HEK293 (cell line): ENCODE data around the gene EBLN2.
A peak's percentile ranks its signal among the peaks of the same experiment; 100 is the strongest.

Source experiments
- CTCF ChIA-PET: fragments of 350-600 bp; formaldehyde crosslinking; extraction: SDS; loops from one replicate; lab custom pipeline; 2021; ENCODE audit warnings: antibody characterized with exemption; lab: Yijun Ruan, JAX
- POLR2A ChIA-PET: fragments of 300-600 bp; formaldehyde crosslinking; extraction: SDS; loops from one replicate; lab custom pipeline; 2020; ENCODE audit warnings: antibody characterized with exemption, inconsistent platforms; lab: Yijun Ruan, JAX
- H3K27ac ChIP-seq: fragments of 200-500 bp; sonication (Bioruptor generic); 2 replicates; pipeline ENCODE4 v1.5.1; 2014; ENCODE audit warnings: low read depth, low read length, control low read depth, inconsistent platforms; ENCODE audit errors: extremely low read depth
- H3K36me3 ChIP-seq, 2 experiments: fragments of 200-500 bp in 1 of 2; sonication (Bioruptor generic) in 1 of 2; 1 replicate in 1 of 2; 2 replicates in 1 of 2; pipeline ENCODE4 v1.5.1; 2014 to 2017; ENCODE audit warnings: inconsistent platforms in 2 of 2, low read length in 2 of 2; ENCODE audit not compliant: control insufficient read depth in 2 of 2, insufficient read depth in 1 of 2
- H3K4me1 ChIP-seq: fragments of 200-500 bp; sonication (Bioruptor generic); 2 replicates; pipeline ENCODE4 v1.5.1; 2014; ENCODE audit warnings: mild to moderate bottlenecking, low read length, inconsistent platforms; ENCODE audit not compliant: control insufficient read depth, insufficient read depth
- H3K4me3 ChIP-seq: 2 replicates; pipeline ENCODE4 v1.5.1; 2011; ENCODE audit warnings: low read depth, mild to moderate bottlenecking, control low read depth, low read length, moderate library complexity
- H3K9me3 ChIP-seq: fragments of 200-500 bp; sonication (Bioruptor generic); 2 replicates; pipeline ENCODE4 v1.5.1; 2014; ENCODE audit warnings: low read depth, low read length, inconsistent platforms; ENCODE audit not compliant: control insufficient read depth, insufficient read depth
- GLI2 ChIP-seq: fragments of 450-650 bp; formaldehyde crosslinking; IDR thresholded peaks from 2 replicates; pipeline ENCODE4; 2017; ENCODE audit warnings: missing biosample characterization, missing genetic modification characterization, low read depth, borderline replicate concordance
- IKZF3 ChIP-seq: fragments of 450-650 bp; IDR thresholded peaks from 2 replicates; pipeline ENCODE4 v1.5.0; 2018; ENCODE audit warnings: missing biosample characterization, mild to moderate bottlenecking, missing genetic modification characterization, moderate library complexity
- PRDM1 ChIP-seq: fragments of 450-650 bp; formaldehyde crosslinking; IDR thresholded peaks from 2 replicates; pipeline ENCODE4; 2016; ENCODE audit warnings: missing biosample characterization, missing genetic modification characterization
- SALL2 ChIP-seq: fragments of 450-650 bp; formaldehyde crosslinking; IDR thresholded peaks from 2 replicates; pipeline ENCODE4 v1.5.0; 2017; ENCODE audit warnings: missing biosample characterization, mild to moderate bottlenecking, missing genetic modification characterization, borderline replicate concordance
- SP2 ChIP-seq: fragments of 450-650 bp; formaldehyde crosslinking; IDR thresholded peaks from 2 replicates; pipeline ENCODE4 v1.5.1; 2016; ENCODE audit warnings: missing biosample characterization, missing genetic modification characterization
- YY2 ChIP-seq: fragments of 450-650 bp; formaldehyde crosslinking; IDR thresholded peaks from 2 replicates; pipeline ENCODE4 v1.5.1; 2016; ENCODE audit warnings: missing biosample characterization, missing genetic modification characterization
- ZBTB17 ChIP-seq: fragments of 450-650 bp; formaldehyde crosslinking; IDR thresholded peaks from 2 replicates; pipeline ENCODE4 v1.5.1; 2016; ENCODE audit warnings: missing biosample characterization, missing genetic modification characterization
- ZBTB21 ChIP-seq: fragments of 450-650 bp; formaldehyde crosslinking; IDR thresholded peaks from 2 replicates; pipeline ENCODE4 v1.5.1; 2017; ENCODE audit warnings: missing biosample characterization, missing genetic modification characterization
- ZEB2 ChIP-seq: fragments of 450-650 bp; formaldehyde crosslinking; IDR thresholded peaks from 2 replicates; pipeline ENCODE4 v1.5.1; 2016; ENCODE audit warnings: missing biosample characterization, missing genetic modification characterization
- ZNF114 ChIP-seq: fragments of 450-650 bp; formaldehyde crosslinking; IDR thresholded peaks from 2 replicates; pipeline ENCODE4 v1.5.0; 2017; ENCODE audit warnings: missing biosample characterization, missing genetic modification characterization
- ZNF132 ChIP-seq: fragments of 450-650 bp; formaldehyde crosslinking; IDR thresholded peaks from 2 replicates; pipeline ENCODE4 v1.5.1; 2017; ENCODE audit warnings: missing biosample characterization, missing genetic modification characterization, borderline replicate concordance
- ZNF157 ChIP-seq: fragments of 450-650 bp; formaldehyde crosslinking; IDR thresholded peaks from 2 replicates; pipeline ENCODE4 v1.5.1; 2016; ENCODE audit warnings: missing biosample characterization, missing genetic modification characterization
- ZNF16 ChIP-seq: fragments of 450-650 bp; formaldehyde crosslinking; IDR thresholded peaks from 2 replicates; pipeline ENCODE4 v1.5.1; 2016; ENCODE audit warnings: low read depth, missing biosample characterization, missing genetic modification characterization
- ZNF211 ChIP-seq: fragments of 450-650 bp; formaldehyde crosslinking; IDR thresholded peaks from 2 replicates; pipeline ENCODE4 v1.5.1; 2016; ENCODE audit warnings: low read depth, missing biosample characterization, missing genetic modification characterization
- ZNF600 ChIP-seq: fragments of 450-650 bp; formaldehyde crosslinking; IDR thresholded peaks from 2 replicates; pipeline ENCODE4 v1.5.1; 2016; ENCODE audit warnings: missing biosample characterization, missing genetic modification characterization
- ZNF623 ChIP-seq: fragments of 450-650 bp; formaldehyde crosslinking; IDR thresholded peaks from 2 replicates; pipeline ENCODE4 v1.5.1; 2016; ENCODE audit warnings: missing biosample characterization, missing genetic modification characterization
- TF ChIP-seq, protein P1 (sequence below): fragments of 450-650 bp; formaldehyde crosslinking; IDR thresholded peaks from 2 replicates; pipeline ENCODE4 v1.5.1; 2016; ENCODE audit warnings: missing biosample characterization, missing genetic modification characterization
- TF ChIP-seq, protein P2 (sequence below): fragments of 450-650 bp; formaldehyde crosslinking; conservative IDR thresholded peaks from 2 replicates; pipeline ENCODE4 v1.5.1; 2016; ENCODE audit warnings: low read depth, missing biosample characterization, missing genetic modification characterization
- TF ChIP-seq, protein P3 (sequence below): fragments of 450-650 bp; formaldehyde crosslinking; IDR thresholded peaks from 2 replicates; pipeline ENCODE4 v1.5.1; 2017; ENCODE audit warnings: missing biosample characterization, missing genetic modification characterization
- TF ChIP-seq, protein P4 (sequence below): fragments of 450-650 bp; IDR thresholded peaks from 2 replicates; pipeline ENCODE4 v1.5.1; 2018; ENCODE audit warnings: missing biosample characterization, mild to moderate bottlenecking, missing genetic modification characterization

EBLN2 gene

DNA sequence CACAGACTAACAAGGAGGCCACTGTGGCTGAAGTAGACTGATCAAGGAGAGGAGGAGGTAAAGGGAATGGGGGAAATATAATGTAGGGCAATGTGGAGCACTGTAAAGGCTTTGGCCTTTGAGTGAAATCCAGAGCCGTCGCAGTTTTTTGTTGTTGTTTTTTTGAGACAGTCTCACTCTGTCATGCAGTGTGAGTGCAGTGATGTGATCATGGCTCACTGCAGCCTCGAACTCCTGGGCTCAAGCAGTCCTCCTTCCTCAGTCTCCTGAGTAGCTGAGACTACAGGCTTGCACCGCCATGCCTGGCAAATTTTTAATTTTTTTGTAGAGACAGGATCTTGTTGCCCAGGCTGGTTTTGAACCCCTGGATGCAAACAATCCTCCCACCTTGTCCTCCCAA, 32.7 kb upstream of the EBLN2 start (continued):
- TF ChIP-seq, protein P1, sequence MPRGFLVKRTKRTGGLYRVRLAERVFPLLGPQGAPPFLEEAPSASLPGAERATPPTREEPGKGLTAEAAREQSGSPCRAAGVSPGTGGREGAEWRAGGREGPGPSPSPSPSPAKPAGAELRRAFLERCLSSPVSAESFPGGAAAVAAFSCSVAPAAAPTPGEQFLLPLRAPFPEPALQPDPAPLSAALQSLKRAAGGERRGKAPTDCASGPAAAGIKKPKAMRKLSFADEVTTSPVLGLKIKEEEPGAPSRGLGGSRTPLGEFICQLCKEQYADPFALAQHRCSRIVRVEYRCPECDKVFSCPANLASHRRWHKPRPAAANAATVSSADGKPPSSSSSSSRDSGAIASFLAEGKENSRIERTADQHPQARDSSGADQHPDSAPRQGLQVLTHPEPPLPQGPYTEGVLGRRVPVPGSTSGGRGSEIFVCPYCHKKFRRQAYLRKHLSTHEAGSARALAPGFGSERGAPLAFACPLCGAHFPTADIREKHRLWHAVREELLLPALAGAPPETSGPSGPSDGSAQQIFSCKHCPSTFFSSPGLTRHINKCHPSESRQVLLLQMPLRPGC (tag by site-specific recombination), result no peak
- TF ChIP-seq ZNF132 (tag by site-specific recombination) (no peak), IKZF3 (no peak), ZNF211 (tag by site-specific recombination) (no peak), ZBTB21 (tag by site-specific recombination) (no peak), ZNF16 (tag by site-specific recombination) (no peak), ZEB2 (tag by site-specific recombination) (no peak)
- TF ChIP-seq, protein P2, sequence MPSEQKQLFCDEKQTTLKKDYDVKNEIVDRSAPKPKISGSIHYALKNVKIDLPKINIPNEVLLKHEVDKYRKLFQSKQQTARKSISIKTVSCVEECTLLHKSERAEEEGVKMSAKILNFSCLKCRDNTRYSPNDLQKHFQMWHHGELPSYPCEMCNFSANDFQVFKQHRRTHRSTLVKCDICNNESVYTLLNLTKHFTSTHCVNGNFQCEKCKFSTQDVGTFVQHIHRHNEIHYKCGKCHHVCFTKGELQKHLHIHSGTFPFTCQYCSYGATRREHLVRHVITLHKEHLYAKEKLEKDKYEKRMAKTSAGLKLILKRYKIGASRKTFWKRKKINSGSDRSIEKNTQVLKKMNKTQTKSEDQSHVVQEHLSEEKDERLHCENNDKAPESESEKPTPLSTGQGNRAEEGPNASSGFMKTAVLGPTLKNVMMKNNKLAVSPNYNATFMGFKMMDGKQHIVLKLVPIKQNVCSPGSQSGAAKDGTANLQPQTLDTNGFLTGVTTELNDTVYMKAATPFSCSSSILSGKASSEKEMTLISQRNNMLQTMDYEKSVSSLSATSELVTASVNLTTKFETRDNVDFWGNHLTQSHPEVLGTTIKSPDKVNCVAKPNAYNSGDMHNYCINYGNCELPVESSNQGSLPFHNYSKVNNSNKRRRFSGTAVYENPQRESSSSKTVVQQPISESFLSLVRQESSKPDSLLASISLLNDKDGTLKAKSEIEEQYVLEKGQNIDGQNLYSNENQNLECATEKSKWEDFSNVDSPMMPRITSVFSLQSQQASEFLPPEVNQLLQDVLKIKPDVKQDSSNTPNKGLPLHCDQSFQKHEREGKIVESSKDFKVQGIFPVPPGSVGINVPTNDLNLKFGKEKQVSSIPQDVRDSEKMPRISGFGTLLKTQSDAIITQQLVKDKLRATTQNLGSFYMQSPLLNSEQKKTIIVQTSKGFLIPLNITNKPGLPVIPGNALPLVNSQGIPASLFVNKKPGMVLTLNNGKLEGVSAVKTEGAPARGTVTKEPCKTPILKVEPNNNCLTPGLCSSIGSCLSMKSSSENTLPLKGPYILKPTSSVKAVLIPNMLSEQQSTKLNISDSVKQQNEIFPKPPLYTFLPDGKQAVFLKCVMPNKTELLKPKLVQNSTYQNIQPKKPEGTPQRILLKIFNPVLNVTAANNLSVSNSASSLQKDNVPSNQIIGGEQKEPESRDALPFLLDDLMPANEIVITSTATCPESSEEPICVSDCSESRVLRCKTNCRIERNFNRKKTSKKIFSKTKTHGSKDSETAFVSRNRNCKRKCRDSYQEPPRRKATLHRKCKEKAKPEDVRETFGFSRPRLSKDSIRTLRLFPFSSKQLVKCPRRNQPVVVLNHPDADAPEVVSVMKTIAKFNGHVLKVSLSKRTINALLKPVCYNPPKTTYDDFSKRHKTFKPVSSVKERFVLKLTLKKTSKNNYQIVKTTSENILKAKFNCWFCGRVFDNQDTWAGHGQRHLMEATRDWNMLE (tag by site-specific recombination), result no peak

DNA sequence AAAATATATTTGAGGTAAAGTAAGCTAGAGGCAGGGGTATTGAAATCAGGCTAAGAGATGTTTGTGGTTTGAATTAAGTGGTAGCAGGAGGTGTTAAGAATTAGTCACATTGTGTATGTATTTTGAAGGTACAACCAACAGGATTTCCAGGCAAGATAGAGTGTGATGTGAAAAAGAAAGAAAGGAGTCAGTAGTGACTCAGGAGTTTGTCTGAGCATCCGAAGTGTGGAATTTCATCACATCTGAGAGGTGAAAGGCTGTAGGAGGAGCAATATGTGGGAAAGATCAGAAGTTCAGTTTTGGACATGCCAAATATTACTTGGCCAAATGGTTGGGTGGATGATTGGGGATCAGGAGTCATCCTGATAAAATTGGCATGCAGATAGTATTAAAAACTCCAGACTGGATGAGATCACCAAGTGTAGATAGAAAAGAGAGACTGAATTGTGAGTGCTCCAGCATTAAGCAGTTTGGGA, 32.1 kb upstream of the EBLN2 start:
- Histone ChIP-seq H3K9me3 (no peaks in the 10 kb centered on the region), H3K36me3 (no peaks in the 10 kb centered on the region), H3K4me1 (peaks cover 7% of the 10 kb centered on the region), H3K4me3 (no peak overlapping the region)
- no peak for TF ChIP-seq YY2
- TF ChIP-seq ZBTB17, result peak; percentile 41; the same call in 1 of the 2 replicates
- 0 out of 2 replicates have a peak, but pooled peaks have one; percentile 27 for TF ChIP-seq ZNF600 (tag by site-specific recombination)
- TF ChIP-seq, protein P3, sequence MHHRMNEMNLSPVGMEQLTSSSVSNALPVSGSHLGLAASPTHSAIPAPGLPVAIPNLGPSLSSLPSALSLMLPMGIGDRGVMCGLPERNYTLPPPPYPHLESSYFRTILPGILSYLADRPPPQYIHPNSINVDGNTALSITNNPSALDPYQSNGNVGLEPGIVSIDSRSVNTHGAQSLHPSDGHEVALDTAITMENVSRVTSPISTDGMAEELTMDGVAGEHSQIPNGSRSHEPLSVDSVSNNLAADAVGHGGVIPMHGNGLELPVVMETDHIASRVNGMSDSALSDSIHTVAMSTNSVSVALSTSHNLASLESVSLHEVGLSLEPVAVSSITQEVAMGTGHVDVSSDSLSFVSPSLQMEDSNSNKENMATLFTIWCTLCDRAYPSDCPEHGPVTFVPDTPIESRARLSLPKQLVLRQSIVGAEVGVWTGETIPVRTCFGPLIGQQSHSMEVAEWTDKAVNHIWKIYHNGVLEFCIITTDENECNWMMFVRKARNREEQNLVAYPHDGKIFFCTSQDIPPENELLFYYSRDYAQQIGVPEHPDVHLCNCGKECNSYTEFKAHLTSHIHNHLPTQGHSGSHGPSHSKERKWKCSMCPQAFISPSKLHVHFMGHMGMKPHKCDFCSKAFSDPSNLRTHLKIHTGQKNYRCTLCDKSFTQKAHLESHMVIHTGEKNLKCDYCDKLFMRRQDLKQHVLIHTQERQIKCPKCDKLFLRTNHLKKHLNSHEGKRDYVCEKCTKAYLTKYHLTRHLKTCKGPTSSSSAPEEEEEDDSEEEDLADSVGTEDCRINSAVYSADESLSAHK (tag by site-specific recombination), result no peak
- TF ChIP-seq PRDM1, result peak; percentile 50
- no peak for TF ChIP-seq ZNF157 (tag by site-specific recombination)
- TF ChIP-seq, all 188 proteins: peak for 3
- no peak overlapping the region; the same call in 1 of the 2 replicates for H3K27ac ChIP-seq
- ChIA-PET POLR2A (no interaction called here), CTCF (no interaction called here)

DNA sequence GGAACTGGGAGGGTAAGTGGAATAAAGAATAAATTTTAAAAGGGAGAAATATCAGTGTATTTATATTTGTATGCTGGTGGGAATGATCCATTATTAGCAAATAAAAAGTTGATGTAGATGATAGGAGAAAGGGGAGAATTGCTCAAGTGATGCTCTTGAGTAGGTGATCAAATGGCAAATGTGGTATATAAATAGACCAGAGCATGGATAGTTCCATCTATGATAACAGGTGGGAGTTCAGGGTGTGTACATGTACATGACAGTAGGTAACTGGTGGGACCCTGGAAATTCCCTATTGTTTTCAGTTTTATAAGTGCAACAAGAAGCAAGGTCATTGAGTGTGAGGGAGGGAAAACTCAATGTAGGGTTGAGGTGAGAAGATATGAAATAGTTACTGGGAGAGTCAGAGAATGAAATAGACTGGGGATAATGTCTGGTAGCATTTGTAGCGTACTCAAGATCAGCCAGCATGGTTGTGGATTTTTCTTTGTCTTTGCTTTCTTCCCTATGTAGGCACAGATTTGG, 31.3 kb upstream of the EBLN2 start:
- Histone ChIP-seq H3K27ac (no peak overlapping the region), H3K36me3 (no peaks in the 10 kb centered on the region), H3K4me1 (peaks cover 6% of the 10 kb centered on the region), H3K4me3 (no peak overlapping the region), H3K9me3 (no peaks in the 10 kb centered on the region)
- CTCF ChIA-PET, result no interaction called here
- TF ChIP-seq, protein P4, sequence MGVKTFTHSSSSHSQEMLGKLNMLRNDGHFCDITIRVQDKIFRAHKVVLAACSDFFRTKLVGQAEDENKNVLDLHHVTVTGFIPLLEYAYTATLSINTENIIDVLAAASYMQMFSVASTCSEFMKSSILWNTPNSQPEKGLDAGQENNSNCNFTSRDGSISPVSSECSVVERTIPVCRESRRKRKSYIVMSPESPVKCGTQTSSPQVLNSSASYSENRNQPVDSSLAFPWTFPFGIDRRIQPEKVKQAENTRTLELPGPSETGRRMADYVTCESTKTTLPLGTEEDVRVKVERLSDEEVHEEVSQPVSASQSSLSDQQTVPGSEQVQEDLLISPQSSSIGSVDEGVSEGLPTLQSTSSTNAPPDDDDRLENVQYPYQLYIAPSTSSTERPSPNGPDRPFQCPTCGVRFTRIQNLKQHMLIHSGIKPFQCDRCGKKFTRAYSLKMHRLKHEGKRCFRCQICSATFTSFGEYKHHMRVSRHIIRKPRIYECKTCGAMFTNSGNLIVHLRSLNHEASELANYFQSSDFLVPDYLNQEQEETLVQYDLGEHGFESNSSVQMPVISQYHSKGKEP (tag by site-specific recombination), result no peak
- TF ChIP-seq, protein P1 (tag by site-specific recombination), result no peak
- no peak for TF ChIP-seq SALL2 (tag by site-specific recombination)
- no peak for TF ChIP-seq GLI2 (tag by site-specific recombination)
- TF ChIP-seq SP2 (tag by site-specific recombination), result no peak
- no peak for TF ChIP-seq ZNF114 (tag by site-specific recombination)
- TF ChIP-seq ZNF623 (tag by site-specific recombination), result no peak
- POLR2A ChIA-PET, result no interaction called here
